WTC11 (cell line): ENCODE results near the gene SLC22A12. TPM values are rescaled to one million over a fixed set of nuclear protein-coding genes. Genes with fewer than 3 reads are reported as not detected.

Experiments used
- ATAC-seq: fragments of 200-7000 bp; cut with Tn5 transposase; 2 replicates; pipeline ENCODE4 v1.10.0; 2021; ENCODE audit warnings: mild to moderate bottlenecking, moderate library complexity
- CTCF ChIA-PET: fragments of 300-600 bp; sonication (Branson Sonifier 250); formaldehyde crosslinking; loops from one replicate; lab custom pipeline; 2021; ENCODE audit warnings: antibody characterized with exemption; lab: Charles Lee
- POLR2A ChIA-PET: fragments of 350-600 bp; sonication (Branson Sonifier 250); formaldehyde crosslinking; loops from one replicate; lab custom pipeline; 2021; ENCODE audit warnings: antibody characterized with exemption; lab: Charles Lee
- DNase-seq: peaks from one replicate; pipeline ENCODE4 v3.0.0; 2021; ENCODE audit warnings: low spot score
- H3K27ac Mint-ChIP-seq: 2 replicates; pipeline ENCODE4 v1.8.0; 2021; ENCODE audit warnings: mixed read lengths
- H3K27me3 Mint-ChIP-seq: 2 replicates; pipeline ENCODE4 v1.8.0; 2021; ENCODE audit warnings: low read depth, mild to moderate bottlenecking, moderate library complexity, mixed read lengths
- H3K36me3 Mint-ChIP-seq: 2 replicates; pipeline ENCODE4 v1.8.0; 2021; ENCODE audit warnings: mixed read lengths
- H3K4me1 Mint-ChIP-seq: 2 replicates; pipeline ENCODE4 v1.8.0; 2022; ENCODE audit warnings: mixed read lengths
- H3K4me3 Mint-ChIP-seq: 2 replicates; pipeline ENCODE4 v1.8.0; 2021; ENCODE audit warnings: mild to moderate bottlenecking, moderate library complexity, mixed read lengths
- H3K9me3 Mint-ChIP-seq: 2 replicates; pipeline ENCODE4 v1.8.0; 2021; ENCODE audit warnings: mixed read lengths
- ATF2 ChIP-seq: sonication (generic); formaldehyde crosslinking; IDR thresholded peaks from 2 replicates; pipeline ENCODE4 v1.8.1; 2022; ENCODE audit warnings: low read depth, missing genetic modification reagents, borderline replicate concordance
- ETV6 ChIP-seq: sonication (generic); formaldehyde crosslinking; IDR thresholded peaks from 2 replicates; pipeline ENCODE4 v1.8.1; 2022; ENCODE audit warnings: mild to moderate bottlenecking, missing genetic modification reagents
- FOXK1 ChIP-seq: sonication (generic); formaldehyde crosslinking; IDR thresholded peaks from 2 replicates; pipeline ENCODE4 v1.8.0; 2022; ENCODE audit warnings: mild to moderate bottlenecking, moderate library complexity, missing genetic modification reagents
- MXD4 ChIP-seq: fragments of 250-450 bp; sonication (Bioruptor Pico); IDR thresholded peaks from 2 replicates; pipeline ENCODE4 v1.8.0; 2021; ENCODE audit warnings: mild to moderate bottlenecking, moderate library complexity, borderline replicate concordance
- NFE2L1 ChIP-seq: sonication (generic); formaldehyde crosslinking; IDR thresholded peaks from 2 replicates; pipeline ENCODE4 v1.8.1; 2023; ENCODE audit warnings: missing genetic modification reagents
- NFYB ChIP-seq: sonication (generic); formaldehyde crosslinking; conservative IDR thresholded peaks from 2 replicates; pipeline ENCODE4 v1.8.0; 2022; ENCODE audit warnings: low read depth, missing genetic modification reagents
- NR3C1 ChIP-seq: sonication (generic); formaldehyde crosslinking; conservative IDR thresholded peaks from 2 replicates; pipeline ENCODE4 v1.8.1; 2023; ENCODE audit warnings: low read depth, mild to moderate bottlenecking, missing genetic modification reagents
- RORB ChIP-seq: fragments of 250-450 bp; sonication (Bioruptor Pico); IDR thresholded peaks from 2 replicates; pipeline ENCODE4 v1.9.0; 2021; ENCODE audit warnings: mild to moderate bottlenecking
- TEAD4 ChIP-seq: sonication (generic); formaldehyde crosslinking; IDR thresholded peaks from 2 replicates; pipeline ENCODE4 v1.8.0; 2022; ENCODE audit warnings: mild to moderate bottlenecking, missing genetic modification reagents
- TP53 ChIP-seq: sonication (generic); formaldehyde crosslinking; IDR thresholded peaks from 2 replicates; pipeline ENCODE4 v1.8.1; 2023; ENCODE audit warnings: mild to moderate bottlenecking, missing genetic modification reagents
- USF2 ChIP-seq: sonication (generic); formaldehyde crosslinking; IDR thresholded peaks from 2 replicates; pipeline ENCODE4 v1.8.1; 2023; ENCODE audit warnings: mild to moderate bottlenecking, missing genetic modification reagents, moderate library complexity
- ZMAT4 ChIP-seq: fragments of 250-450 bp; sonication (Bioruptor Pico); IDR thresholded peaks from 2 replicates; pipeline ENCODE4 v1.9.0; 2021; ENCODE audit warnings: mild to moderate bottlenecking
- ZNF396 ChIP-seq: fragments of 250-450 bp; sonication (Bioruptor Pico); IDR thresholded peaks from 2 replicates; pipeline ENCODE4 v1.8.0; 2021; ENCODE audit warnings: mild to moderate bottlenecking, moderate library complexity, borderline replicate concordance
- ZNF416 ChIP-seq: fragments of 250-450 bp; sonication (Bioruptor Pico); IDR thresholded peaks from 2 replicates; pipeline ENCODE4 v1.9.0; 2021; ENCODE audit warnings: mild to moderate bottlenecking, inconsistent platforms
- ZNF425 ChIP-seq: fragments of 250-450 bp; sonication (Bioruptor Pico); conservative IDR thresholded peaks from 2 replicates; pipeline ENCODE4 v1.9.0; 2021; ENCODE audit warnings: mild to moderate bottlenecking
- total RNA-seq: library from RNA; stranded (reverse); gene quantifications from 3 replicates; pipeline ENCODE4 v1.2.3, GENCODE V29; 2021
- TF ChIP-seq, protein P1 (sequence below): fragments of 250-450 bp; sonication (Bioruptor Pico); IDR thresholded peaks from 2 replicates; pipeline ENCODE4 v1.9.0; 2021; ENCODE audit warnings: moderate library complexity, mild to moderate bottlenecking, inconsistent platforms, borderline replicate concordance
- TF ChIP-seq, protein P2 (sequence below): sonication (generic); formaldehyde crosslinking; IDR thresholded peaks from 2 replicates; pipeline ENCODE4 v1.8.1; 2023; ENCODE audit warnings: mild to moderate bottlenecking, missing genetic modification reagents, borderline replicate concordance
- TF ChIP-seq, protein P3 (sequence below): fragments of 250-450 bp; sonication (Bioruptor Pico); IDR thresholded peaks from 2 replicates; pipeline ENCODE4 v2.1.2; 2022; ENCODE audit warnings: mild to moderate bottlenecking, moderate library complexity

The SLC22A12 gene
- total RNA-seq, 1 experiment from 2014 or later = not detected

DNA sequence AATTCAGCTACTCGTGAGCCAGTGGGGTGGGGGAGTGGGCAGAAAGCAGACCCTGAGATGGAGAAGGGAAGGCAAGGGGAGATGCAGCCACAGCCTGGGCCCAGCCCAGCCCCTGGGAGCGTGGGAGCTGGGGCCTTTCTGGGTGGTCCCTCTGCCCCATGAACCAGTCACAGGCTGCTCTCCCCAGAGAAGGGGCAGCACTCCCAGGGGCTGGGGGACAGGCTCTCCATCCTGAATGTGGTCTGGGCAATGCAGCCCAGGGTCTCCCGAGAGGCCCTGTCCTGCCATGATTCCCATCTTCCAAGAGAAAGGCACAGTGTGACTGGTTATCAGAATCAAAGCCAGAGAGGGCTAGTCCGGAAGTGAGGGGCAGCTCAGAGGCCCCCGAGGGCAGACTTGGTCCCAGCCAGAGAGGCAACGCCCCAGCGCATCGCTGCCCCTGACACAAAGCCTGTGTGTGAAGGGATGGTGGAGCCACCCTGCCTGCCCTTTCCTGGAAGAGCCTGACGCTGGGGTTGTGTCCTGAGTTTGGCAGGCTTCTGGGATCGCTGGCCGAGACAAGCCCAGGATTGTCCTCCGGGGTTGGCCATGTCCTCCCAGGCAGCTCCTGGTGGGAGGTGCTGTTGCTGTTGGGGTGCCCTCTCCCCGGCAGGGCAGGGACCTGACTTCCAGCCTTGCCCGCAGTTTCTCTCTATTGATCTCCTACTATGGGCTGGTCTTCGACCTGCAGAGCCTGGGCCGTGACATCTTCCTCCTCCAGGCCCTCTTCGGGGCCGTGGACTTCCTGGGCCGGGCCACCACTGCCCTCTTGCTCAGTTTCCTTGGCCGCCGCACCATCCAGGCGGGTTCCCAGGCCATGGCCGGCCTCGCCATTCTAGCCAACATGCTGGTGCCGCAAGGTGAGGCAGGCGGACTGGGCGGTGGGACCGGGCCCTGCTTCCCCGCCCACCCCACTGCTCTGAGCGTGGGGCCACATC, 23.8 kb upstream of the SLC22A12 start:
- peaks cover 4% of the 10 kb centered on the region; the same call in 1 of the 2 replicates for H3K27me3 Mint-ChIP-seq
- peaks cover 35% of the 10 kb centered on the region for H3K4me1 Mint-ChIP-seq
- DNase-seq = no peak
- TF ChIP-seq, protein P1, sequence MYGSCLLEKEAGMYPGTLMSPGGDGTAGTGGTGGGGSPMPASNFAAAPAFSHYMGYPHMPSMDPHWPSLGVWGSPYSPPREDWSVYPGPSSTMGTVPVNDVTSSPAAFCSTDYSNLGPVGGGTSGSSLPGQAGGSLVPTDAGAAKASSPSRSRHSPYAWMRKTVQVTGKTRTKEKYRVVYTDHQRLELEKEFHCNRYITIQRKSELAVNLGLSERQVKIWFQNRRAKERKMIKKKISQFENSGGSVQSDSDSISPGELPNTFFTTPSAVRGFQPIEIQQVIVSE = no peak
- no peaks in the 10 kb centered on the region for H3K36me3 Mint-ChIP-seq
- POLR2A ChIA-PET = interaction anchor here (0.7 kb wide), 1 partner anchor 418 kb away, joined by 3 read pairs; no protein-coding TSS in a partner anchor
- ATAC-seq = peak; percentile 1; the same call in 1 of the 2 replicates
- H3K4me3 Mint-ChIP-seq = peak overlapping the region; percentile 64
- peak overlapping the region; percentile 99 for H3K27ac Mint-ChIP-seq
- no peaks in the 10 kb centered on the region for H3K9me3 Mint-ChIP-seq
- CTCF ChIA-PET = interaction anchor here (0.6 to 7.1 kb wide), 14 partner anchors 9 to 310 kb away, joined by 3 to 97 read pairs (median 5); partner anchors contain the start of genes PRDX5 and TRMT112

- peaks cover 39% of the 10 kb centered on the region for H3K4me1 Mint-ChIP-seq
- H3K36me3 Mint-ChIP-seq = no peaks in the 10 kb centered on the region
- 0 out of 2 replicates have a peak, but pooled peaks have one; percentile 1 for ATAC-seq
- ChIA-PET CTCF (interaction anchor here (0.9 to 7.1 kb wide), 2 partner anchors 8 to 85 kb away, joined by 3 to 97 read pairs; no protein-coding TSS in a partner anchor), POLR2A (no interaction called here)
- peaks cover 12% of the 10 kb centered on the region for H3K27me3 Mint-ChIP-seq
- DNase-seq = no peak
- H3K27ac Mint-ChIP-seq = no peak overlapping the region
- H3K4me3 Mint-ChIP-seq = no peak overlapping the region
- H3K9me3 Mint-ChIP-seq = no peaks in the 10 kb centered on the region
- TF ChIP-seq TEAD4 (CRISPR knock-in tag) = no peak
- TF ChIP-seq ATF2 = no peak
- TF ChIP-seq ZMAT4 (CRISPR knock-in tag) = no peak
- TF ChIP-seq, protein P2, sequence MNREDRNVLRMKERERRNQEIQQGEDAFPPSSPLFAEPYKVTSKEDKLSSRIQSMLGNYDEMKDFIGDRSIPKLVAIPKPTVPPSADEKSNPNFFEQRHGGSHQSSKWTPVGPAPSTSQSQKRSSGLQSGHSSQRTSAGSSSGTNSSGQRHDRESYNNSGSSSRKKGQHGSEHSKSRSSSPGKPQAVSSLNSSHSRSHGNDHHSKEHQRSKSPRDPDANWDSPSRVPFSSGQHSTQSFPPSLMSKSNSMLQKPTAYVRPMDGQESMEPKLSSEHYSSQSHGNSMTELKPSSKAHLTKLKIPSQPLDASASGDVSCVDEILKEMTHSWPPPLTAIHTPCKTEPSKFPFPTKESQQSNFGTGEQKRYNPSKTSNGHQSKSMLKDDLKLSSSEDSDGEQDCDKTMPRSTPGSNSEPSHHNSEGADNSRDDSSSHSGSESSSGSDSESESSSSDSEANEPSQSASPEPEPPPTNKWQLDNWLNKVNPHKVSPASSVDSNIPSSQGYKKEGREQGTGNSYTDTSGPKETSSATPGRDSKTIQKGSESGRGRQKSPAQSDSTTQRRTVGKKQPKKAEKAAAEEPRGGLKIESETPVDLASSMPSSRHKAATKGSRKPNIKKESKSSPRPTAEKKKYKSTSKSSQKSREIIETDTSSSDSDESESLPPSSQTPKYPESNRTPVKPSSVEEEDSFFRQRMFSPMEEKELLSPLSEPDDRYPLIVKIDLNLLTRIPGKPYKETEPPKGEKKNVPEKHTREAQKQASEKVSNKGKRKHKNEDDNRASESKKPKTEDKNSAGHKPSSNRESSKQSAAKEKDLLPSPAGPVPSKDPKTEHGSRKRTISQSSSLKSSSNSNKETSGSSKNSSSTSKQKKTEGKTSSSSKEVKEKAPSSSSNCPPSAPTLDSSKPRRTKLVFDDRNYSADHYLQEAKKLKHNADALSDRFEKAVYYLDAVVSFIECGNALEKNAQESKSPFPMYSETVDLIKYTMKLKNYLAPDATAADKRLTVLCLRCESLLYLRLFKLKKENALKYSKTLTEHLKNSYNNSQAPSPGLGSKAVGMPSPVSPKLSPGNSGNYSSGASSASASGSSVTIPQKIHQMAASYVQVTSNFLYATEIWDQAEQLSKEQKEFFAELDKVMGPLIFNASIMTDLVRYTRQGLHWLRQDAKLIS = no peak
- TF ChIP-seq NFYB (CRISPR knock-in tag) = no peak
- TF ChIP-seq, protein P3, sequence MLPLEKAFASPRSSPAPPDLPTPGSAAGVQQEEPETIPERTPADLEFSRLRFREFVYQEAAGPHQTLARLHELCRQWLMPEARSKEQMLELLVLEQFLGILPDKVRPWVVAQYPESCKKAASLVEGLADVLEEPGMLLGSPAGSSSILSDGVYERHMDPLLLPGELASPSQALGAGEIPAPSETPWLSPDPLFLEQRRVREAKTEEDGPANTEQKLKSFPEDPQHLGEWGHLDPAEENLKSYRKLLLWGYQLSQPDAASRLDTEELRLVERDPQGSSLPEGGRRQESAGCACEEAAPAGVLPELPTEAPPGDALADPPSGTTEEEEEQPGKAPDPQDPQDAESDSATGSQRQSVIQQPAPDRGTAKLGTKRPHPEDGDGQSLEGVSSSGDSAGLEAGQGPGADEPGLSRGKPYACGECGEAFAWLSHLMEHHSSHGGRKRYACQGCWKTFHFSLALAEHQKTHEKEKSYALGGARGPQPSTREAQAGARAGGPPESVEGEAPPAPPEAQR (CRISPR knock-in tag) = no peak
- no peak for TF ChIP-seq RORB (CRISPR knock-in tag)
- TF ChIP-seq FOXK1 (CRISPR knock-in tag) = no peak
- no peak for TF ChIP-seq NFE2L1 (CRISPR knock-in tag)
- no peak for TF ChIP-seq TP53 (CRISPR knock-in tag)
- TF ChIP-seq MXD4 = no peak
- TF ChIP-seq NR3C1 (CRISPR knock-in tag) = no peak
- no peak for TF ChIP-seq ZNF396 (CRISPR knock-in tag)
- TF ChIP-seq USF2 (CRISPR knock-in tag) = no peak
- no peak for TF ChIP-seq ZNF425 (CRISPR knock-in tag)
- no peak for TF ChIP-seq ETV6 (CRISPR knock-in tag)
- no peak for TF ChIP-seq ZNF416
Observed at GRCh38 chr11:64568041-64568571, 22.9 kb upstream of the SLC22A12 start.
